ENCODE results near the gene TSSK2.

- TF ChIP-seq, protein P1, sequence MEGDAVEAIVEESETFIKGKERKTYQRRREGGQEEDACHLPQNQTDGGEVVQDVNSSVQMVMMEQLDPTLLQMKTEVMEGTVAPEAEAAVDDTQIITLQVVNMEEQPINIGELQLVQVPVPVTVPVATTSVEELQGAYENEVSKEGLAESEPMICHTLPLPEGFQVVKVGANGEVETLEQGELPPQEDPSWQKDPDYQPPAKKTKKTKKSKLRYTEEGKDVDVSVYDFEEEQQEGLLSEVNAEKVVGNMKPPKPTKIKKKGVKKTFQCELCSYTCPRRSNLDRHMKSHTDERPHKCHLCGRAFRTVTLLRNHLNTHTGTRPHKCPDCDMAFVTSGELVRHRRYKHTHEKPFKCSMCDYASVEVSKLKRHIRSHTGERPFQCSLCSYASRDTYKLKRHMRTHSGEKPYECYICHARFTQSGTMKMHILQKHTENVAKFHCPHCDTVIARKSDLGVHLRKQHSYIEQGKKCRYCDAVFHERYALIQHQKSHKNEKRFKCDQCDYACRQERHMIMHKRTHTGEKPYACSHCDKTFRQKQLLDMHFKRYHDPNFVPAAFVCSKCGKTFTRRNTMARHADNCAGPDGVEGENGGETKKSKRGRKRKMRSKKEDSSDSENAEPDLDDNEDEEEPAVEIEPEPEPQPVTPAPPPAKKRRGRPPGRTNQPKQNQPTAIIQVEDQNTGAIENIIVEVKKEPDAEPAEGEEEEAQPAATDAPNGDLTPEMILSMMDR (IDR thresholded peaks at IDR 0.05; ENCODE audit: insufficient read depth, low read length, poor library complexity, severe bottlenecking) = no peak
- TF ChIP-seq EZH2phosphoT487 (conservative IDR thresholded peaks at IDR 0.05; ENCODE audit: low read length) = no peak
Measured at GRCh38 chr22:19128946-19129727, 2.0 kb upstream of the TSSK2 start.

Data from SU-DHL-6 (cell line).